Adrenal gland (tissue), 12 donors: ENCODE results near the gene PRPH2. TPM values are rescaled to one million over a fixed set of nuclear protein-coding genes. Genes with fewer than 3 reads are reported as not detected.

Experiments
- DNase-seq, 7 donors: peaks; one replicate each; pipeline ENCODE4 v3.0.0-alpha.2; 2019 to 2020
- H3K27ac ChIP-seq, 5 donors: fragments of 200-600 bp; sonication (generic) in 4 of 5; 1 replicate in 3 of 5; 2 replicates in 2 of 5; pipeline versions ENCODE4 v1.5.1 to v1.8.0; 2016 to 2020; ENCODE audit warnings: mild to moderate bottlenecking in 1 of 5
- H3K27me3 ChIP-seq: fragments of 200-600 bp; 2 replicates; pipeline ENCODE4 v1.8.0; 2021
- H3K36me3 ChIP-seq, 2 donors: fragments of 200-600 bp; replicated peaks in 1 of 2; 1 replicate in 1 of 2; 2 replicates in 1 of 2; pipeline versions ENCODE4 v1.5.1 to v1.8.0; 2018 to 2022
- H3K4me1 ChIP-seq, 2 donors: fragments of 200-600 bp; replicated peaks in 1 of 2; 1 replicate in 1 of 2; 2 replicates in 1 of 2; pipeline versions ENCODE4 v1.5.1 to v1.8.0; 2018 to 2021
- H3K4me3 ChIP-seq, 4 donors: fragments of 200-600 bp; sonication (generic) in 3 of 4; one replicate each; pipeline ENCODE4 v1.5.1; 2016 to 2018
- H3K9me3 ChIP-seq, 3 donors: fragments of 200-600 bp; sonication (generic) in 1 of 3; replicated peaks in 1 of 3; 1 replicate in 2 of 3; 2 replicates in 1 of 3; pipeline versions ENCODE4 v1.5.1 to v1.8.0; 2016 to 2021
- POLR2A ChIP-seq, 2 donors: fragments of 450-650 bp; IDR thresholded peaks; one replicate each; pipeline ENCODE4 v1.6.1; 2017; ENCODE audit warnings: antibody characterized with exemption in 2 of 2, mild to moderate bottlenecking in 2 of 2, moderate library complexity in 1 of 2
- WGBS, 4 donors: extraction: QIAGEN DNeasy Blood & Tissue Kit in 2 of 4; methylation state at CpG; one replicate each; pipeline versions ENCODE4 v1.1.5 to v1.1.7; 2013 to 2017; 5-methylcytosine and 5-hydroxymethylcytosine counted together
- intact Hi-C, 2 donors: fragments of 100-400 bp; cut with DNase I; formaldehyde crosslinking; loops; one replicate each; pipeline versions ENCODE4 v1.14.1 to v1.15.0; 2022 to 2023
- polyA plus RNA-seq, 3 donors: library from polyadenylated mRNA; stranded (reverse); fragments of 200-250 nt in 2 of 3; fragments of 350-450 nt in 1 of 3; fragmentation: Illumina TruSeq in 1 of 3; extraction: RNeasy Lipid Tissue Mini Kit (QIAGEN cat#74804) in 1 of 3; gene quantifications; one replicate each; pipeline ENCODE4 v1.2.3, GENCODE V29; 2013 to 2014
- total RNA-seq, 9 donors: library from RNA; depleted of rRNA in 4 of 9; stranded (reverse); fragments of >200 nt in 4 of 9; fragments of 120-200 nt in 1 of 9; fragmentation: NEBNext Ultra II Directional in 1 of 9; extraction: Animal tissue kit (Norgen Biotek cat#: 25700) in 1 of 9; gene quantifications; one replicate each; pipeline versions ENCODE4 v1.1.0 to v1.2.4, GENCODE V29; 2013 to 2023
- TF ChIP-seq, protein P1 (sequence below), 6 experiments: fragments of 450-650 bp in 4 of 6; fragments of 200-600 bp in 2 of 6; sonication (generic) in 1 of 6; IDR thresholded peaks; 1 replicate in 5 of 6; 2 replicates in 1 of 6; pipeline versions ENCODE4 v1.5.1 to v1.8.0; 2016 to 2021; ENCODE audit warnings: antibody characterized with exemption in 6 of 6, mild to moderate bottlenecking in 2 of 6, moderate library complexity in 1 of 6
- donor health status: healthy with polysubstance abuse.
- donor health status: Bipolar disorder and iron deficiency.
- donor health status: DM: yes; HTN: yes; CAD: no.
- donor health status: DM: no; HTN: no; CAD: no.
- donor health status: DM: no; HTN: no; CAD: no.
- donor health status: DM: yes; HTN: yes; CAD: no.

The PRPH2 gene
- total and polyA plus RNA-seq, 12 donors = 0.47 to 2.7 (median 0.97) TPM; not detected in 1

DNA sequence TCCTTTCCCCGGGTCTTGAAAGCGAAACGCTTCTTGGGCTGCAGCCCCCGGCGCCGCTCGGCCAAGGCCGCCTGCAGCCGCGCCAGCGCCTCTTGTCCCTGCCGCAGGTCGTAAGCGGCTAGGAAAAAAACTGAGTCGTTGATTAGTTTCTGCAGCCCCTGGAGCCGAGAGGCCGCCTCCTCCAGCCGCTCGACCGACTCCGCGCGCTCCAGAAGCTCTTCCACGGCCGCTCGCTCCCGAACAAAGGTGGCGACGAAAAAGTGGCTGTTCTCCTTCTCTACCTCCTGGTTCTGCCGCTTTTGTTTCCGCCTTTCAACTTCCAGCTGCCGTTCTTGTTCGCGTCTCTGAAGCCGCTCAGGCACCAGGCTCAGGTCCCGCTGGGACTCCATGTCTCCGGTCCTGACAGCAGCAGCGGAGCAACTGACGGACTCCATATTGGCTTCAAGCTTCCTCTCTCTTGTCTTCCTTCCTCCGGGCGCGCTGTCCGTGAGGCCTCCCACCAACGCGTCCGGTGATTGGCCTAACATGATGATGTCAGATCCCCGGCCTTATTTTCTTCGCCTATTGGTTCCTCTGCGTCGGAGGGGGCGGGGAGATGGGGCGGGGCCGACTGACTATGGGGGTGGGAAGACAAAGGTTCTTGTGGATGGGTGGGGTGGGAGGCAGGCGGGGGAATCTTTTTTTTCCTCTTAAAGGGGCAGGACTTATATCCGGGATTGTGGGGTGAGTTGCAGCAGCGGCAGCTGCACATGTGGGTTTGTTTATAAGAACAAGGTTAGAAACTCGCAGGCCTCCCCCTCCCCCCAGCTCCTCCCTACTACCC lies 23.5 kb upstream of the PRPH2 start, which contains the start of gene TBCC:
TBCC (minus strand) TSS at position 464 of the 823 bp plus-strand sequence; CDS start at position 434, 30 bp downstream.
- 0 to 2% (median 1%) methylated on average over 42 to 57 of the region's 57 CpGs for WGBS, 4 donors
- intact Hi-C loops = no loop called here
- no peaks in the 10 kb centered on the region for H3K27me3 ChIP-seq
- peak within 1 kb of the TSS; percentile 79 to 99 (median 96) for H3K27ac ChIP-seq
- no peaks in the 10 kb centered on the region for H3K9me3 ChIP-seq
- peaks cover 8 to 37% of the 10 kb centered on the region in 2 donors for H3K4me1 ChIP-seq
- peak; percentile 96 to 99 (median 98) for DNase-seq
- peak within 1 kb of the TSS; percentile 77 to 98 (median 96) for H3K4me3 ChIP-seq
- no peaks in the 10 kb centered on the region for H3K36me3 ChIP-seq
- TF ChIP-seq POLR2A (IDR thresholded peaks at IDR 0.05) = peak; percentile 93 to 100
- TF ChIP-seq, protein P1, sequence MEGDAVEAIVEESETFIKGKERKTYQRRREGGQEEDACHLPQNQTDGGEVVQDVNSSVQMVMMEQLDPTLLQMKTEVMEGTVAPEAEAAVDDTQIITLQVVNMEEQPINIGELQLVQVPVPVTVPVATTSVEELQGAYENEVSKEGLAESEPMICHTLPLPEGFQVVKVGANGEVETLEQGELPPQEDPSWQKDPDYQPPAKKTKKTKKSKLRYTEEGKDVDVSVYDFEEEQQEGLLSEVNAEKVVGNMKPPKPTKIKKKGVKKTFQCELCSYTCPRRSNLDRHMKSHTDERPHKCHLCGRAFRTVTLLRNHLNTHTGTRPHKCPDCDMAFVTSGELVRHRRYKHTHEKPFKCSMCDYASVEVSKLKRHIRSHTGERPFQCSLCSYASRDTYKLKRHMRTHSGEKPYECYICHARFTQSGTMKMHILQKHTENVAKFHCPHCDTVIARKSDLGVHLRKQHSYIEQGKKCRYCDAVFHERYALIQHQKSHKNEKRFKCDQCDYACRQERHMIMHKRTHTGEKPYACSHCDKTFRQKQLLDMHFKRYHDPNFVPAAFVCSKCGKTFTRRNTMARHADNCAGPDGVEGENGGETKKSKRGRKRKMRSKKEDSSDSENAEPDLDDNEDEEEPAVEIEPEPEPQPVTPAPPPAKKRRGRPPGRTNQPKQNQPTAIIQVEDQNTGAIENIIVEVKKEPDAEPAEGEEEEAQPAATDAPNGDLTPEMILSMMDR (IDR thresholded peaks at IDR 0.05) = no peak

DNA sequence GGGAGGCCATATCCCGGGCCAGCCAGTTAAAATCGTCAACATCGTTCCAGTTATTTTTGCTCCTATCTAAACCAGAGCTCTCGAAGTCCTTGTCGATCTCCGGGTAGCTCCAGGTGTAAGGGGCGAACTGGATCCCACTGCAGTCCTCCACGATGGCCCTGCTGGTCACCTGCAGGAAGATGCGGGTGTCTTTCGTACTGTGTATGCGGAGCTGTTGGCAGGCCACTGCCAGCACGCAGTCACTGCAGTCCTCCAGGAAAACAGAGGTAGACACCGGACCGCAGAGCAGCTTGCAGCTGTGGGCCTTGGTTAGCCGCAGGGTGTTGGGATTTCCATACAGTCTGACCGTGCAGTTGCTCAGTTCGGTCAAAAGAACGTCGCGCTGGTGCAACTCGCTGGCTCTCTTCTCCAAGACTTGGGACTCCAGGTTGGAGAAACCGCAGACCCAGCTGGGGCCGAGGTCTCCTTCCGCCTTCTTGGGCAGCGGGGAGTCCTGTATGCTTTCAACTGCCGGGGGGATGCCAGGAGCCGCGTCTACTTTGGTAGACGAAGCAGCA lies 22.8 kb upstream of the PRPH2 start:
- 0 to 3% (median 2%) methylated on average over 8 to 29 of the region's 29 CpGs for WGBS, 4 donors
- H3K4me3 ChIP-seq = peak overlapping the region; percentile 77 to 98 (median 96)
- TF ChIP-seq, protein P1 (IDR thresholded peaks at IDR 0.05) = no peak
- peak in 1 of 2 donors; percentile 4 for TF ChIP-seq POLR2A (IDR thresholded peaks at IDR 0.05)
- peaks cover 8 to 37% of the 10 kb centered on the region in 2 donors for H3K4me1 ChIP-seq
- peak overlapping the region; percentile 79 to 99 (median 96) for H3K27ac ChIP-seq
- no peaks in the 10 kb centered on the region for H3K9me3 ChIP-seq
- DNase-seq = peak; percentile 30 to 69 (median 40)
- intact Hi-C loops = no loop called here
- H3K36me3 ChIP-seq = no peaks in the 10 kb centered on the region
- no peaks in the 10 kb centered on the region for H3K27me3 ChIP-seq

DNA sequence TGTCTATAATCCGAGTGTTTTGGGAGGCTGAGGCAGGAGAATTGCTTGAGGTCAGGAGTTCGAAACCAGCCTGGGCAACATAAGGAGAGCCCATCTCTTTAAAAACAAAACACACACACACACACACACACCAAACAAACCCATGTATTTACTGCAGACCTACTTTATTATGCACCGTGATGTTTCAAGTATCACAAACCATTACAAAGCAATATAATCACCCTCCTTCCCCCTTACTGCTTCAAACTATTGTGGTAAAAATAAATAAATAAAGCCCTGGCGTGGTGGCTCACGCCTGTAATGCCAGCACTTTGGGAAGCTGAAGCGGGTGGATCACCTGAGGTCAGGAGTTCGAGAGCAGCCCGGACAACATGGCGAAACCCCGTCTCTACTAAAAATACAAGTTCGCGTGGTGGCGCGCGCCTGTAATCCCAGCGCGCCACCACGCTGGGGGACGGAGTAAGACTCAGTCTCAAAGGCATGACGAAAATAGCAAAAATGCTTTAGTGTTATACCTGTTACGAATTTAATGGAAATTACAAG lies 22.0 kb upstream of the PRPH2 start:
- Histone ChIP-seq H3K36me3 (no peaks in the 10 kb centered on the region), H3K9me3 (no peaks in the 10 kb centered on the region), H3K4me1 (peaks cover 8 to 37% of the 10 kb centered on the region in 2 donors), H3K27me3 (no peaks in the 10 kb centered on the region), H3K4me3 (peak overlapping the region in 2 of 4 donors; percentile 96 to 98), H3K27ac (peak overlapping the region in 2 of 5 donors; percentile 91 to 99)
- intact Hi-C loops = no loop called here
- WGBS, 4 donors = 48 to 78% (median 65%) methylated on average over 20 to 21 of the region's 21 CpGs
- no peak for TF ChIP-seq POLR2A (IDR thresholded peaks at IDR 0.05)
- TF ChIP-seq, protein P1 (IDR thresholded peaks at IDR 0.05) = no peak
- no peak for DNase-seq
